Fibroblast of the aortic adventitia (primary cell): ENCODE measurements around the gene TRHDE. TPM values are rescaled to one million over a fixed set of nuclear protein-coding genes. Genes with fewer than 3 reads are reported as not detected.

Source experiments
- DNase-seq: peaks from one replicate; pipeline ENCODE4 v3.0.0-alpha.2; 2010; ENCODE audit warnings: low read depth
- H3K4me3 ChIP-seq: 2 replicates; pipeline ENCODE4 v1.5.1; 2011; ENCODE audit warnings: low read depth, mild to moderate bottlenecking, control low read depth, low read length, moderate library complexity
- total RNA-seq: library from RNA; depleted of rRNA; stranded (reverse); fragments of >200 nt; gene quantifications from 2 replicates; pipeline ENCODE4 v1.2.3, GENCODE V29; 2012; ENCODE audit warnings: low replicate concordance
- TF ChIP-seq, protein P1 (sequence below): IDR thresholded peaks from 2 replicates; pipeline ENCODE4 v1.5.1; 2011; ENCODE audit warnings: mild to moderate bottlenecking, low read length, control low read depth, inconsistent platforms; ENCODE audit not compliant: insufficient read depth

The TRHDE gene
- total RNA-seq, 1 donor = 10.0 TPM

DNA sequence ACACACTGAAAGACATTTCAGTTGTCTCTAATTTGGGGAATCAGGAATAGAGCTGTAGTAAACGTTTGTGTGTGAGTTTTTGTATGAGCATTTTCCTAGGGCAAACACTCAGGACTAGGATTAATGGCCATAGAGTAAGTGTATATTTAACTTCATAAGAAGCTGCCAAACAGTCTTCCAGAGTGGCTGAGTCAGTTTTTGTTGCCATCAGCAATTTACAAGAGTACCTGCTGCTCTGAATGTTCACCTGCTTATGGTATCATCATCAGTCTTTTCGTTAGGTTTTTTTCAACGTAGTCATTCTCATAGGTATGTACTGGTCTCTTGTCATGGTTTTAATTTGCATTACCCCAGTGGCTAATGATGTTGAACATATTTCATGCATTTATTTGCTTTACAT is 30.6 kb upstream of the TRHDE start:
- no peak overlapping the region for H3K4me3 ChIP-seq
- no peak for DNase-seq
- TF ChIP-seq, protein P1, sequence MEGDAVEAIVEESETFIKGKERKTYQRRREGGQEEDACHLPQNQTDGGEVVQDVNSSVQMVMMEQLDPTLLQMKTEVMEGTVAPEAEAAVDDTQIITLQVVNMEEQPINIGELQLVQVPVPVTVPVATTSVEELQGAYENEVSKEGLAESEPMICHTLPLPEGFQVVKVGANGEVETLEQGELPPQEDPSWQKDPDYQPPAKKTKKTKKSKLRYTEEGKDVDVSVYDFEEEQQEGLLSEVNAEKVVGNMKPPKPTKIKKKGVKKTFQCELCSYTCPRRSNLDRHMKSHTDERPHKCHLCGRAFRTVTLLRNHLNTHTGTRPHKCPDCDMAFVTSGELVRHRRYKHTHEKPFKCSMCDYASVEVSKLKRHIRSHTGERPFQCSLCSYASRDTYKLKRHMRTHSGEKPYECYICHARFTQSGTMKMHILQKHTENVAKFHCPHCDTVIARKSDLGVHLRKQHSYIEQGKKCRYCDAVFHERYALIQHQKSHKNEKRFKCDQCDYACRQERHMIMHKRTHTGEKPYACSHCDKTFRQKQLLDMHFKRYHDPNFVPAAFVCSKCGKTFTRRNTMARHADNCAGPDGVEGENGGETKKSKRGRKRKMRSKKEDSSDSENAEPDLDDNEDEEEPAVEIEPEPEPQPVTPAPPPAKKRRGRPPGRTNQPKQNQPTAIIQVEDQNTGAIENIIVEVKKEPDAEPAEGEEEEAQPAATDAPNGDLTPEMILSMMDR = no peak

DNA sequence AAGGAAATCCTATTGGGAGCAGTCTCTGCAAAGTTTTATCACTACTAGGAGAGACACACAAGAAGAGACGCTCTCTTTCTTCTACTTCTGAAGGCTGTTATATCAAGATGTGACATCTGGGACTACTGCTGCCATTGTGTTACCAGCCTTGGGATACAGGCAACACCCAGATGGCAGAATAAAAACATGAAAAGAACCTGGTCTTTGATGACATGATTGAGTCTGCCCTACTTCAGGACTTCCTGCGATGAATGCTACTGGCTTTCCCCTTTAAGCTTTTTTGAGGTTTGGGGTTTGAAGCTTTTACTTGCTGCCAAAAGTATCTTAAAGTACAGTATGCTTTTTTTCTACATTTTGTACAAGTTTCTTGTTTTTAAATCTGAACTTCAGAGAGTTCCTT is 29.2 kb upstream of the TRHDE start:
- H3K4me3 ChIP-seq = no peak overlapping the region
- DNase-seq = no peak
- TF ChIP-seq, protein P1 = no peak

DNA sequence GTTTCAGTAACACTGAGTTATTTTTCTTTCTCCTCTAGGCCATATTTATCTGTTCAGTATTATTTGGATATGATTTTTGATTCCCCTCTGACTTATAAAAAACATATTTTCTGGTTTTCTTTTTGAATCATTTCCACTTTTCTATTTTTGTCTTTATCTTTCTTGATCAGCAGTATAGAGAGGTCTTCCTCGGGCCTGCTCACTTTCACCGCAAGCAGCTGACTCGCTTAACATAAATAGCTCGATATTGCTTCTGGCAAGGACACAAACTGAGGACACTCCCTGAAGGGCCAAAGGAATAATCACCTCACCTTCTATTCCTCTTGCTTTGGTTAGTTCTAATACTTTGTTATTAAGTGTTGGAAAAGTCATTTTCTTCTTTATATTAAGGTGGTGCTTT is 25.8 kb upstream of the TRHDE start:
- H3K4me3 ChIP-seq = no peak overlapping the region
- TF ChIP-seq, protein P1 = no peak
- DNase-seq = no peak

DNA sequence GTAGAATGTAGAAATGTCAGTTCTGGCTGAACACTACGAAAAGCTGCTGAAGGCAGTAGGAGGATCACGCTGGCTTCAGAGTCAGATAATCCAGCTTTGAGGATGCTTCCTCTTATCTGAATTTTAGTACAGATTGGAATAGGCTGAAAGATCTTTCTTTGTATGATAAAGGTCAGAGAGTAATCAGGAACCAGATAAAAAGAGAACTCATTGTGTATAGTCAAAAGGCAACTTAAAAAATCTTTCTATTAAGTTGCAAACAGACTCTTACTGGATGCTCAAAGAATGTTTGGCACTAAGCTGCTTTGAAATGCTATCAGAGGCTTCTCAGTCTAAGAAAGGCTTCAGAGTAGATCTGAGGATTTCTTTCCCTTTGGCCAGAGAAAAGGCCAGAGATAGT is 21.8 kb upstream of the TRHDE start:
- no peak overlapping the region for H3K4me3 ChIP-seq
- DNase-seq = no peak
- TF ChIP-seq, protein P1 = no peak

DNA sequence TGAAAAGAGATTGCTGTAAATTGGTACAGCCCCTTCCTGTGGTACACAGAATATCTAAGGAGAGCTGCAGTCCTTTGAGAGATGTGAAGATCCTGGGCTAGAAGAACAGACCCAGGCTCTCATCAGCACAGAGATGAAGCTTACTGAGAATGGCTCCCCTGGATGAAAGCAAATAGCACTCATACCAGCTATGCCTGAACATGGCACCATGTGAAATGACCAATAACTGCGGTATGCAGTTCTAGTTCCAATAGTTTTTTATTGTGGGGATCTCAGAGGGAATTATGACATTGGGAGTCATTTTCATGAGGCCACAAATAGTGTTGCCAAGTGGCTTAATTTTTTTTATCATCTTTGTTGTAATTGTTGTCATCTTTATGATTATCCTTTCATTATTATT is 15.4 kb upstream of the TRHDE start:
- H3K4me3 ChIP-seq = no peak overlapping the region
- TF ChIP-seq, protein P1 = no peak
- no peak for DNase-seq

DNA sequence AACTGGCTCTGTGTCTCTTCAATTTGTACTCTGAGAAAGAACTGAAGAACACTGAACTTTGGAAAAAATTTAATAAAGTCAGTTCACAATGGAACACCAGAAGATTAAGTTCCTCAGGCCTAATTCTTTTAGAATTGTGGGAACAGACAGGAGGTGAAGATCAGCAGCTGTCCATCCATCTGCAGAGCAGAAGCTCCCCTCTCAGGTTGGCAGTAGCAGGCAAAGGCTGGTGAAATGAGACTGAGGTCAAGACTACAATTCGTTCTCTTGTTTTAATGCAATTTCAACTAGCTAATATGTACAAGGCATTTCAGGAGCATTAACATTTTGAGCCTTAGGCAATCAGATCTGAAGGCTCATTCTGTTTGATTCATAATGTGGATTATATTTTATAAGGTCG is 10.3 kb upstream of the TRHDE start:
- no peak for DNase-seq
- H3K4me3 ChIP-seq = no peak overlapping the region
- TF ChIP-seq, protein P1 = no peak

DNA sequence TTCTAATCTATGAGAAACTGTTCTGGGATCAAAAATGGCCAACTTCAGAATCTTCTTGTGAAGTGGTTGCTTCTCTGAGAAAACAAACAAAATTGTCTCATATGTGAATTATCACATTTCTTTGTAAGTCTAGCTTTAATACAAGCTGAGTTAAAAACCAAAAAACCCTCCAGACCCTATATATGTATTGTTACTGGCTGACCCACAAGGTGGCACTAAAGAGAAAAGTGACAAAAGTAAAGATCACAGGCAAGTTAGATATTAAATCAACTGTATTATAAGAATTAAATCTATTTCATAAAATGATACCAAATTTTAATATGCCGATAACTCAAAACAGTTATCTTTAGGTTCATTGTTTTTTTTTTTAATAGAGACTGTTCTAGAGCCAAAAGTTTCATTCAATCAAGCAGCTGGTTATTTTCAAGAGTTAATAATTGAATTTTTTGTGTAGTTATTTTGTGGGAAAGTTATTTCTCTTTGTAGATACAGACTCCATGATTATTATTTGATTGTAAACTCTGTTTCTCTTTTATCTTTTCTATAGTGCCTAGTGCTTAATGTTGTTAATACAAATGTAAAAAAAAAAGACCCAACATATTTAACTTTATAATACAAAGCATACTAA is 7.5 kb upstream of the TRHDE start:
- TF ChIP-seq, protein P1 = peak; percentile 51
- peak; percentile 16 for DNase-seq
- no peak overlapping the region for H3K4me3 ChIP-seq
